GM19035 (cell line): Measurements from ENCODE around the gene FERMT1.
"Not testable (repeated sequence)": the region's sequence is repeated elsewhere in the genome, so short reads cannot be mapped to it uniquely, and the experiment has no call there.

Experiments
- ATAC-seq: cut with Tn5 transposase; IDR thresholded peaks from one replicate; pipeline ENCODE4 v1.9.1; 2021; ENCODE audit not compliant: unreplicated experiment

FERMT1 gene

DNA sequence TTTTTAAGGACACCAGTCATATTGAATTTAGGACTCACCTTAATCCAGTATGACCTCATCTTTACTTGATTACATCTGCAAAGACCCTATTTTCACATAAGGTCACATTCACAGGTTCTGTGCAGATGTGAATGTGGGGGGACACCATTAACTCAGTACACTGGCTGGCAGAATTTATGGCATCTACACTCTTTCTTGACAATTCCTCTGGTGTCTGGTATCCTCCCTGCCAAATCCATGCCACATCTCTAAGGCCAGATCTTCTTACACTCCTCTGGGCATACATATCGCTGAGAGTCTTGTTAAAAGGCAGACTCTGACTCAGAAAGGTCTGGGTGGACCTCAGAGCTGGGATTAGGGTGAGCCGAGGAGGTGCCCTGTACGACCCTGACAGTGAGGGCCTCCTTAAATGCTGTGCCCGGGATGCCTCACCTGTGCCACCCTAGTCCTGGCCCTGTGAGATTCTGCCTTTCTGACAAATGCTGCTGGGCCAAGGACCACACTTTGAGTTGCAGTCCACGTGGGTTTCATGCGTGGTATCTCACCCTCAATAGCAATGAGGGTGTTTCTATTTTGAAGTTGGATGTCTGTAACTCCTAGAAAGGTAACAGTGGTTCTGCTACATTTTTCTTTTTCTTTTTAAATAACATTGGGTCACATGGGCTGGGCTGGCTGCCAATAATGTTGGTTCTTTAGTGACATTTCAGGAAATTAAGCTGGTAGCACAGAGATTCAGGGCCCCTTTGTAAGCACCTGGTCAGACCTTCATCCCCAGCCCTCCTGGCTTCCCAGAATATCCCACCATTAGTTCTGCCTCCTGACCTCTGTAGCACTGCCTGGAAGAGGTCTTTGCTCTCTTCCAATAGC, 51.8 kb downstream of the FERMT1 start:
- no peak for ATAC-seq

DNA sequence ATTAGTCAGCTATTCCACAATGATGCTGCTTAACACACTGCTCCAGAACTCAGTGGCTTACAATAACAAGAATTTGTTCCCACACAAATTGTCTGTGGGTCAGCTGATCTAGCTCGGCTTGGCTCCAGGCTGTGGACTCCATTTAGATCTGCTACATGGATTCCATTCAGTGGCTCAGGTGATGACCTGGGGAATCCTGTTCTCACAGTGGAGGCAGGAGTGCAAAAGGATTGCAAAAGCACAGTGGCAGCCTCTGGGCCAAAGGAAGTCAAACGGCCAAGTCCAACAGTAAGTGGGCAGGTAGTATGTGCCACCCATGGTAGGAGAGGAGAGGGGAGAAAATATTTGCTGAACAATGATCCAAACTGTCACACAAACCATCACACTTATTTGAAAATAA, 53.2 kb downstream of the FERMT1 start:
- ATAC-seq = no peak

DNA sequence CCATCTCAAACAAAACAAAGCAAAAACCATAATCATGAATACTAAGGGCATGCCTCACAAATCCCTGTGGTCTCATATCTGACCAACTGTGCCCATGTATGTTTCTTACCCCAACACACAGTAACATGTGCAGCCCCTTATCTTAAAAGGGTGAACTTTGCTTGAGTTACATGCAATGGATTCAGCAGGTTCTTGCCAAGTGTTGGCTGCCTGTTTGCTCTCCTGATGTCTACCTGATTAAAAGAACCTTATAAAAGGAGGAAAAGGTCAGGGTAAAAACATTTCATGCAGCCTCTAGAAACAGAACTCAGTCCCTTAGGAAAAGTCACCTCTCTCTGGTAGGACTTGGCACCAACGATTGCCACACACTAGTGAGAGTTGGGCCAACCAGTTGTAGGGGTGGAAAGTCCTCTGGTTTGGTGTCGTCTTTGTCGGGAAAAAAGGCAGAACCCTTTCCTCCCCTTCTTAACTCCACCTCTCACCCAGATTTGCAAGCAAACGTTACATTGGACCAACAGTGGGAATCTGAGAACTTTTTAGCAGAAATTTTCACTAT, 55.0 kb downstream of the FERMT1 start:
- no peak for ATAC-seq

DNA sequence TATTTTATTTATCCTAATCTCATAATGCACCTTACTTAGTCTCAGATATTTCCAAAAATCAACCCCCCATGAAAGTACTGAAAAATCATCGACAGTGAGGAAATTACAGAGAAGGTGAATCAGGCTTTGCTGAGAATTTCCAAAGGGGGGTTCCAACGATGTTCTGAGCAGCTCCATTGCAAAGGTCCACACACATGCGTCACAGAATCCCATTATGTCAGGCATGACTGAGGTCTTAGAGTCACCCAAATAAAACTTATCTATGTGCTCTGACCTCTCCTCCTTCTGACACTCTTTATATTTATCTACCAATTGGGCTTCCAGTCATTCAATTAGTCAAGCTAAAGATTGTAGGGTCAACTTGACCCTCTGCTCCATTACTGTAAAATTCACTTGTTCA, 56.2 kb downstream of the FERMT1 start:
- ATAC-seq = no peak

DNA sequence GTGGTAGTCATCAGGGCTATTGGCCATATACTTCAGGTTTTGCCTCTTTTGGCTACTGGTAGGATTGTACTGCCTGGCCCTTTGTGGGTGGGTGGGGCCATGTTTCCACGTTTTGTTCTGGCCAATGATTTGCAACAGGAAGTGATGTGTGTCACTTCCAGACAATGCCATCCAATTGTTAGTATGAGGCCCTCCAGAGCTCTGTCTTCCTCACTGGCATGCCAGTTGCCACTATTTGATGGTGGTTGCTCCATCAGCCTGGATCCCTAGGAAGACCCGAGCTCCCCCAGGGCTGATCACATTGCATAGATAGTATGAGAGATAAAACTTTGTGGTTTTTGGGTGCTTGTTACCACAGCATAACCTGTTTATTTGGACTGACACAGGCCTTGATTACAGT, 61.3 kb downstream of the FERMT1 start:
- no peak for ATAC-seq

DNA sequence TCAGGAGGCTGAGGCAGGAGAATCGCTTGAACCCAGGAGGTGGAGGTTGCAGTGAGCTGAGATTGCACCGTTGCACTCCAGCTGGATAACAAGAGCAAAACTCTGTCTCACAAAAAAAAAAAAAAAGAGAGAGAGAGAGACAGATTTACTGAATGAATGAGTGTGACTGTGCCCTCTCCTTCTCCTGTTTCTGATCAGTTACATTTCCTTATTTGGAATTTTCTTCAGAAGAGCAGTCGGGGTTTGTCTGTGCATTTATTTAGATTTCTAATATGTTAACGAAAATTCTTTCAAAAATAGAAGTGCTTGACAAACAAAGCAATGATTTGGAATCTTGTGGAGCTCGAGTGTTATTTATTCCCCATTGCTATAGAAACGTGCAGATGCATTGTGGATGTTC, 62.6 kb downstream of the FERMT1 start:
- no peak for ATAC-seq

DNA sequence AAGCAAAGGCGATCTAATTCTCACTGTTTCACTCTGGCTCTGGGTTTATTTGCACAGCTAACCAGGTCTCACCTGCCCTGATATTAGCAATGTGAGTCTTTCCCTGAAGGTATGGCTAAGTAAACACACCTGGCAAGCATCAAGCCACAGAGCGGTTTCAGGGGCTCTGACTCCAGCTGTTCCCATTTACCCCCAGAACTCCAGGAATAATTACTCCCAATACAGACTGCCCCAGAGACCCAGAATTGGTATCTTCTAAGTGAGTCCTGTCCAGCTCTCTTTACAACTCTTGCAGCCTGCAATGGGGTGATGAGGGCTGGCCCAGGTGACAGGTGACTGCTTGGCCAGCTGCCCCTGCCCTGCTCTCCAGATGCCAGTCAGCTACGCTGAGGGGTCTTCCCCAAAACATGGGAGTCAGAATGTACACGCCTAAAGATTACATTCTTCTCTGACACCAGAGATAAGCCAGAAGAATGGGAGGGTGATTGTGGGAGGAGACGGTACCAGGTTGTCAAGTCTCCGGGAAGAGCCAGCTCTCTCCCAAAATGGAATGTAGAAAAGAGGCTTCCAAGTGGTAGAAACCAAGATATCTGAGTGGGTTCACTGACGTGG, 64.0 kb downstream of the FERMT1 start:
- no peak for ATAC-seq

DNA sequence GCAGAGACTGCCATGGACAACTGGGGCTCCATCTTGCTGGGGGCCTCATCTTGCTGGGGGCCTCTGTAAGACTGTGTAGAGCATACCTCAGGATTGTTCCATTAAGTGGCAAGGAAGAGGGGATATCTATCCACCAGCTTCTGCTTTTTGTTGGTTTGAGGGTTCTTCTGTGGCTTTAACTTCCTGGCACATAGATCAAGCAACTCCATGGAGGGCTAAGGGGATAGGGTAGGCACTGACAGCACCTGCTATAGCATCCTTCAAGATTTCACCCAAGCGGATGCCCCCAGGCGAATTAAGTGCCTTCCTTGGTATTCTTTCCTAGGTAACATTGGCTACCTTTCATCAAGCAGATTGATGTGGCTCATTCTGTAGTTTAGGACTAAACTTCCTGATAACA, 65.1 kb downstream of the FERMT1 start:
- no peak for ATAC-seq

DNA sequence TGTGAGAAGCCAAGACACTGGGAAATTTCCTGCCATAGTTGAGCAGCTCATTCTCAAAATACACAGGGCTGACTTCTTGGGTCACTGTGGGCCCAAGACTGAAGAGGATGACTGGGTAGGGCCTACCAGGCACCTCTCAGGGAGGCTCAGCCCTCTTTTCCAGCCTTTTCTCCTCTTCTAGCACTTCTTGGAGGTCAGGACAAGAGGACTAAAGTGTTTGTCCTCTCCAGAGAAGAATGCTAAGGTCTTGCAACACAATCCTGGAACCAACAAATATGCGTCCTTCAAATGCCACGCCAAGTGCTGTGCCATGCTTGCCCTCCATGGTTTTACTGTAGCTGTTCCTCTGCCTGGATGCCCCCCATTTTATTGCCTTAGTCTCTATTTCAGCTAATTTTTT, 65.7 kb downstream of the FERMT1 start:
- ATAC-seq = no peak

DNA sequence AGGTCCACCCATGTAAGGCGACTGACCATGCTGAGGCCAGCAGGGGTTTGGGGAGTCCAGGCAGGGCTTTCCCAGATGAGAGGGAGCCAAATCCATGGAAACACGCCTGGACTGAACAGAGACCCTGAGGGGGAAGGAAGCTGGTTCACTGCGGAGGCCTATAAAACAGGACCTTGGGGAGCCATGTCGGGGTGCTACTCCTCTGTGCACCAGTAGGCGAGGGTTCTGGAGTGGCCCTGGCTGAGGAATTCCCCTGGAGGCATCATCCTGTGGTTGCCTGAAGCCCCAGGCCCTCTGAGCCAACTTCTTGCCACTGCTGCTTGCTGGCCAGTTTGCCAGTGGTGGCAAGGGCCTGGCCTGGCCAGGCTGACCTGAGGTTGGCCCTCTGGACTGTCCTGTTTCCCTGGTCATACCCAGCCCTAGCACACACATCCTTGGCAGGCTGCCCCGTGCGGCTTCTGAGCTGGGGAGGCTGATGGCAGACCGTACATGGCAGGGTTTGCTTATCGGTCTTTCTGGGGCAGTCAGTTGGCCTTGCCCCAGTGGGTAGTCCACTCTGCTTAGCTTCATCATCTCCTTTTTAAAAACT, 66.8 kb downstream of the FERMT1 start:
- no peak for ATAC-seq

DNA sequence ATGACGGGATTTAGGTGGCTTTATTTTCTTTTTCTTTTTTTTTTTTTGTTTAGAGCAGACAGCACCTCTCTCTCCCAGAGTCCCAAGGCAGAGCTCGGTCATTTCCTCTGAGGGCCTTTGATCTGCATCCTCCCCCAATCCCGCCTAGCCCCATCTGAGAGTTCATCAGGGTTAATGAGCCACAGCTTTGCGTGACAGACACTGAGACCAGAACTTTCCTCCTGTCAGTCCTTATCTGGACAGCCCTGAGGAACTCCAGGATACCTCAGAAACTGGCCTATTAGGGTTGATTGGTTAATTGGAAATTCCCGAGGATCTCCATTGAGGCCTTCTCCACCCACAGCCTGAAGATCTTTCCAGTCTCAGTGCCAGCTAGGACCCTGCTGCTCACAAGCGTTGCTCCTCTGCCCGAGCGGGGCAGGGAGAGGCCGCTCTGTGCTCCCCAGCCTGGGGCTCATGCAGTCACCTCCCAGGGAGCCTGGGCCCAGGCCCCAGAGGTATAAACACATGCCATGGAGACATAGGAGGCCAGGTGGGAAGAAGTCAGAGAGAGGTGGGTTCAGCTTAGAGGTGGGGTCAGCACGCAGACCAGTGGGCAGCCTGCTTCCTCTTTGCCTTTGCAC, 67.6 kb downstream of the FERMT1 start:
- ATAC-seq = no peak

DNA sequence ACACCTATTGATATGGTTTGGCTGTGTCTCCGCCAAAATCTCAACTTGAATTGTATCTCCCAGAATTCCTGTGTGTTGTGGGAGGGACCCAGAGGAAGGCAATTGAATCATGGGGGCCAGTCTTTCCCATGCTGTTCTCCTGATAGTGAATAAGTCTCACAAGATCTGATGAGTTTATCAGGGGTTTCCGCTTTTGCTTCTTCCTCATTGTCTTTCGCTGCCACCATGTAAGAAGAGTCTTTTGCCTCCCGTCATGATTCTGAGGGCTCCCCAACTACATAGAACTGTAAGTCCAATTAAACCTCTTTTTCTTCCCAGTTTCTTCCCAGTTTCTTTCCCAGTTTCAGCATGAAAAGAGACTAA, 68.2 kb downstream of the FERMT1 start:
- not testable (repeated sequence) for ATAC-seq

DNA sequence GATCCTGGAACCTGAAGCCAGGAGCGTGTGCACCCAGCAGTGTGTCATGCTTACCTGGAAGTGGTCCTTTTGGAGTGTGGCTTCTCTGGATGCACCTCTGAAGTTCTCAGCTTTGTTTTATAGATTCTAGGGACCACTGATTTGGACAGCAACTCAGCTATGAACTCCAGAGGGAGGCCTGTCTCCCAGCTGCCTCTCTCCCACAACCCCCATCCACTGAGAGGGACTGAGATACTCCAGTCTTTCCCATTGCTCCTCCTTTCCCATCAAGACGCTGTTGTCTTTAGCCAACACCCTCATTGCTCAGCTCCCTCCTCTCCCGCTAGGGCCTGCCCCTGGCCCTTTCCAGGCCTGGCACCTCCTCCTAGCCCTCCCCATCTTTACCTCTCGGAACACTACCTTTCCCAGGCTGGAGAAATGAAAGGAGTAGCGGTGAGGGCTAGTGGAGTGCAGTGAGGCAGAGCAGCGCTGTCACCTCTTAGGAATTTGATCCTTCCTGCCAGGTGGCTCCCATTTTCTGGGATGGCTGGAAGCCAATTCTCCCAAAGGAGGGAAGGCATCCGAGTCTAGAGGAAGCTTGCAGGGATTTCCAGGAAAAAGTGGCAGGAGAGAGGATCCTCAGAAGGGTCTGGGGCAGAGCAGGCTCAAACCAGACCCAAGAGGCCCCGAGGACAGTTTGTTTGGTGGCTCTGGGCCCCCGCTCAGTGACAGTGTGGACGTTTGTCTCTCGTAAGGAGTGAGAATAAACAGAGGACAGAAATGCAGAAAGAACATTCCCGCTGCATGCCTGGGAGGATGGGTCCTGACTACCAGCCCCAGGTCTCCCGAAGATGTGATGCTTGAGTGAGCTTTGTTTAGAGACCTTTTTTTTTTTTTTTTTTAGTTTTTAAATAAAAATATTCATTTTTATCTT, 68.8 kb downstream of the FERMT1 start, which contains the start of gene LRRN4:
Gene LRRN4, minus strand, starts transcription at position 285 of the 913 bp plus-strand sequence. CDS start 1,261 bp downstream, outside the sequence.
- no peak for ATAC-seq

DNA sequence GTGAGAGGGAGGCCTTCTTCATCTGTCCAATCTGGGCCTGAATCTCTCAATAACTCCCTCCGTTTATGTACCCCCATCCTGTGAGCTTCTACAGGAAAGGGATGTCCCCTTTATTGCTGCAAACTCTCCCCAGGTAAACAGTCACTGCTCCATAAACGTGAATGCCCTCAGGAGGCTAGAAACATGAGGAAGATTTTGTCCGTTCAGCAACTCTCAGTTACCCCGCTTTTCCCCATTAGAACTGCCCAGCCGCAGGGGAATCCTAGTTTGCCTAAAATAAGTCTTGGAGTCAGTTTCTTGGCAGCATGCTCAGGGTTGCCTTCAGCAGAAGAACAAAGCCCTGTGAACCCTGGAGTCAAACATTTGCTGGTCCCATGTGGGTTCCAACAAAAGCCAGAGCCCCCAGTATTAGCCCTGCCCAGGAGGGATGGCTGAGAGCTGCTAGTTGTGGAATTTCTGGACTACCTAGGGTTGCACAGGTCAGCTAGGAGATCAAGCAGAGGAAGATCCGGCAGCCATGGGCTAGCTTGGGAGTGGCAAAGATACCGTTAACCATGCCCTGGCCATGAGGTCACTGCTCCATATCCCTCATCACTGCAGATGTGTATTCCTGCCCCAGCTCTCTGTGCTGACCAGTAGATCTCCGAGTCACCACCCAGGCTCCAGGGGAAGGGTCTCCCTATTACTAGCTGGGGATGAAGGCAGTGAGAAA, 69.6 kb downstream of the FERMT1 start:
- ATAC-seq = no peak

DNA sequence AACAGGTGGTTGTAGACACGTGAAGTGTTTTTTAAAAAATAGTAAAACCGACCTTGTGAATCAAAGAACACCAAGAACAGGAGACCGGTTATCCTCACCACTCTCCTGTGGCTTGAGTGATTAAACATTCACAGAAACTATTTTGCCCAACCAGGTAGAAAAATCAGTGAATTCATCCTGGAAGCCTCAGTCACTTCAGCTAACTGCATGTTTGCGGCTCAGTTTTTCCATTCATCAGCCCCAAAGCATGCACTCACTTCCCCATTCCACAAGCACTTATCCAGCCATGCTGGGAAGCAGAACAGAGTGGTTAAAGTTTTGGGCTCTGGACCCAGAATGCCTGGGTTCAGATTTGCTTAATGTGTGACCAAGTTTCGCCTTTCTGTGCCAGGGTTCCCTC, 71.3 kb downstream of the FERMT1 start:
- no peak for ATAC-seq

DNA sequence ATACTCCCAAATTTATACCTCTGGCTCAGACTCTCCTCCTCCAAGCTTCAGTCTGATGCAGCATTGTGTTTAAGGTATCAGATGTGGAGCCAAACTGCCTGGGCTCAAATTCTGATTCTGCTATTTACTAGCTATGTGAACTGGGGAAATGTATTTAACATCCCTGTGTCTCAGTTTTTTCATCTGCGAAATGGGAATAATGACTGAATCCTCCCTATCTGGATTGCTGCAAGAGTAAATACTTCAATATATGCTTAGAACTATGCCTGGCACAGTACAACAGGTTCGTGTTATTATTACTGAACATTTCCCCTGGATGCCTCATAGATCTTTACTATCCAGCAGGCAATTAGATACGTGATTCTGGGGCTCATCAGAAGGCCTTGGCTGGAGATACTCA, 74.4 kb downstream of the FERMT1 start:
- ATAC-seq = no peak

DNA sequence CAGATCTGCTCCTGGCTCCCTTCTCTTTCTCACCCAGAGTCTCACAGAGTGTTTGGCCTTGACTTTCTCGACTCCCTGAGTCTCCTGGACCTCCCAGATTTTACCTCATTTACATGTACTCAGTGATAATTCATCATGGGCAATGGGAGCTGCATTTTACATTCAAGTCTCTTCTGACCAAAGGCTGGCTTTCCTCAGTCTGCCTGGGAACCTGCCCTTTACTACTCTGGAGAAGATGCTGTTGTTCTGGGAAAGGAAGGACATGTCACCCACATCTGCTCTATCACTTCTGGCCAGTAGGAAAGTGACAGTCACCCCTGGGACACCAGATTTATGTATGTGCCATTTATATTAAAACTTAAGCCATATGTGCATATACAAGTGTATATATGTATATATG, 76.4 kb downstream of the FERMT1 start:
- ATAC-seq = no peak

DNA sequence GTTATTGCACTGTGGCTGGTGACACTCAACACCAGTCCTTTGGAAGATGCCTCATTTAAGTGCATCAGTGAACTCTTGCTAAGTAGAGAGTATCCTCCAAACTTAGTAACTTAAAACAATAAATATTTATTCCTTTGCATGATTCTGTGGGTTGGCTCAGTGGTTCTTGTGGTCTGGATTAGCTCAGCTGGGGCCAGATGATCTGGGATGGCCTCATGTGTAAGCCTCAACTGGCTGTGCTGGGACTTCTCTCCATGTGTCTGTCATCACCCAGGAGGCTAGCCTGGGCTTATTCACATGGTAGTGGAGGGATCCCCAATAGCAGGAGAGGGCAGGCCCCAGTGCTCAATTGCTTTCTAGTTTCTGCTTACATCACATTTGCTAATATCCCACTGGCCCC, 77.3 kb downstream of the FERMT1 start:
- no peak for ATAC-seq

DNA sequence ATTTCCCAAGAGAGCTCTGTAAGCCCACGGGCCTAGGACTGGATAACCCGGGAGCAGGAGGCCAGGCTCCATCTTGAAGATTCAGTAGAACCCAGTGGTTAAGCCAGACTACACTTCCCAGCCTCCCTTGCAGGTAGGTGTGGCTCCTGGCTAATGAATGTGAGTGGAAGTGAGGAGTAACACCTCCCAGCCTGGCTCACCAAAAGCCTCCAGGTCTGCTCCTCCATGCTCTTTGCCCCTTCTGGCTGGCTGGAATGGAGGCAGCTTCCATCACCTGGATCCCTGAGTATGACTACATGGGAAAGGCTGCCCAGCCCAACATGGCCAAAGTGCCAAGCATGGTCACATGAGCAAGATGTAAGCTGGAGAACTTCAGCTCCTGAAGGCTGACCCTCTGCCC, 78.7 kb downstream of the FERMT1 start:
- ATAC-seq = no peak

DNA sequence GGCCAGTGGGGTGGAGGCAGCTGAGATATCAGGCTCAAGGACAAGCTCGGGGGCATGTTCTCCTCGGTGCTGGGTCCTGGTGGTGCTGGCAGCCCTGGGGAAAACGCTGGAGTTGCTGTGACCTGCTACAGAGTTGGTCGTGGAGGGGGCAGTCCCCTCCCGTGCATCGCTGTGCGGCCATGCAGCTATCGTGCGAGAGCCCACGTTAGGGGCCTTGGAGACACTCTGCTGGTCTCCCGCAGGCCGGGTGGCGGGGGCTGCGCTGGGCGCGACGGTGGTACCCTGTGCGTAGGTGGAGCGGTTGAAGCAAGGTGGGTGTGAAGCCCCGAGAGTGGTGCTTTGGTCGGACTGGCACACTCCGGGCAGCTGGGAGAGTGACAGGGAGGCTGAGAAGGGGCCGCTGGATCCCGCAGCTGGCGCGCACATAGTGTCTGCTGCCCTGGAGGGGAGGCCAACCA, 81.0 kb downstream of the FERMT1 start:
- ATAC-seq = no peak
